GM19455 (cell line): ENCODE measurements around the gene ADI1.
"Not testable (repeated sequence)": the region's sequence is repeated elsewhere in the genome, so short reads cannot be mapped to it uniquely, and the experiment has no call there.

Experiments
- ATAC-seq: cut with Tn5 transposase; IDR thresholded peaks from one replicate; pipeline ENCODE4 v1.9.1; 2021; ENCODE audit not compliant: unreplicated experiment

The ADI1 gene

GRCh38 chr2:3464401-3465005, 54.8 kb downstream of the ADI1 start:
- no peak for ATAC-seq

GRCh38 chr2:3463944-3464343, 55.4 kb downstream of the ADI1 start:
- no peak for ATAC-seq

- ATAC-seq: no peak
Measured at GRCh38 chr2:3463186-3463835, 56.0 kb downstream of the ADI1 start.

- peak; percentile 8 for ATAC-seq
Measured at GRCh38 chr2:3462493-3463104, 56.7 kb downstream of the ADI1 start.

GRCh38 chr2:3461801-3462492, 57.4 kb downstream of the ADI1 start:
- ATAC-seq: peak; percentile 59

- no peak for ATAC-seq
Measured at GRCh38 chr2:3460831-3461800, 58.2 kb downstream of the ADI1 start.

GRCh38 chr2:3460156-3460555, 59.2 kb downstream of the ADI1 start:
- no peak for ATAC-seq

GRCh38 chr2:3459185-3460015, 59.9 kb downstream of the ADI1 start:
- ATAC-seq: no peak

- no peak for ATAC-seq
Measured at GRCh38 chr2:3458396-3459184, 60.7 kb downstream of the ADI1 start.

- no peak for ATAC-seq
Measured at GRCh38 chr2:3457524-3458395, 61.6 kb downstream of the ADI1 start.

- ATAC-seq: no peak
Measured at GRCh38 chr2:3456125-3456524, 63.2 kb downstream of the ADI1 start.

- ATAC-seq: no peak
Measured at GRCh38 chr2:3454802-3455201, 64.5 kb downstream of the ADI1 start.

GRCh38 chr2:3454005-3454404, 65.3 kb downstream of the ADI1 start:
- ATAC-seq: not testable (repeated sequence)

GRCh38 chr2:3453190-3453999, 65.9 kb downstream of the ADI1 start:
- no peak for ATAC-seq

GRCh38 chr2:3451926-3452671, 67.2 kb downstream of the ADI1 start:
- ATAC-seq: no peak

GRCh38 chr2:3451169-3451568, 68.2 kb downstream of the ADI1 start:
- no peak for ATAC-seq
